ENCODE measurements around the gene RBM47.

The RBM47 gene

DNA sequence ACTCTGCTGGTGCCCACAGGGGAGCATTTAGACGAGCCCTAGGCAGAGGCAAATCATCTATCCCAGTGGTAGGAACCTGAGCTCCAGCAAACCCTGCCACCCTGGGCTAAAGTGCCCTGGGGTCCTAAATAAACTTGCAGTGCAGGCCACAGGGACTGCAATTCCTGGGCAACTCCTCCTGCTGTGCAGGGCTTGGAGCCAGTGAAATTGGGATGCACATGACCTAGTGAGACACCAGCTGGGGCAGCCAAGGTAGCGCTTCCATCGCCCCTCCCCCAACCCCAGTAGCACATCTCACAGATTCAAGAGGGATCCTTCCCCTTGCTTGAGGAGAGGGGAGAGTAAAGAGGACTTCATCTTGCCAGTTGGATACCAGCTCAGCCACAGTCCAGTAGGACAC, 250.4 kb downstream of the RBM47 start:
- H3K27ac Mint-ChIP-seq: no peak overlapping the region

GRCh38 chr4:40378619-40379018, 251.0 kb downstream of the RBM47 start:
- Mint-ChIP-seq H3K4me1 (ENCODE audit: low read depth) (peaks cover 2% of the 10 kb centered on the region), H3K36me3 (ENCODE audit: low read depth) (no peaks in the 10 kb centered on the region), H3K9me3 (no peaks in the 10 kb centered on the region)

More for the DNA sequence above, 250.4 kb downstream of the RBM47 start:
- H3K4me1 Mint-ChIP-seq (ENCODE audit: low read depth): peaks cover 2% of the 10 kb centered on the region
- no peaks in the 10 kb centered on the region for H3K9me3 Mint-ChIP-seq
- no peak for DNase-seq (ENCODE audit: low spot score)
- peaks cover 4% of the 10 kb centered on the region for H3K27me3 Mint-ChIP-seq (ENCODE audit: low read depth)
- no peaks in the 10 kb centered on the region for H3K36me3 Mint-ChIP-seq (ENCODE audit: low read depth)
- no peak overlapping the region for H3K4me3 Mint-ChIP-seq

GRCh38 chr4:40377512-40378365, 251.9 kb downstream of the RBM47 start:
- peaks cover 4% of the 10 kb centered on the region for H3K27me3 Mint-ChIP-seq (ENCODE audit: low read depth)
- no peak overlapping the region for H3K27ac Mint-ChIP-seq
- no peak overlapping the region for H3K4me3 Mint-ChIP-seq
- no peaks in the 10 kb centered on the region for H3K9me3 Mint-ChIP-seq
- no peak for DNase-seq (ENCODE audit: low spot score)
- no peaks in the 10 kb centered on the region for H3K4me1 Mint-ChIP-seq (ENCODE audit: low read depth)
- no peaks in the 10 kb centered on the region for H3K36me3 Mint-ChIP-seq (ENCODE audit: low read depth)

More at GRCh38 chr4:40378619-40379018, 251.0 kb downstream of the RBM47 start:
- no peak for DNase-seq (ENCODE audit: low spot score)
- H3K27me3 Mint-ChIP-seq (ENCODE audit: low read depth): peaks cover 4% of the 10 kb centered on the region
- H3K27ac Mint-ChIP-seq: no peak overlapping the region
- H3K4me3 Mint-ChIP-seq: no peak overlapping the region

GRCh38 chr4:40375620-40376019, 254.0 kb downstream of the RBM47 start:
- Mint-ChIP-seq H3K4me3 (no peak overlapping the region), H3K9me3 (no peaks in the 10 kb centered on the region), H3K4me1 (ENCODE audit: low read depth) (no peaks in the 10 kb centered on the region), H3K36me3 (ENCODE audit: low read depth) (no peaks in the 10 kb centered on the region), H3K27me3 (ENCODE audit: low read depth) (no peaks in the 10 kb centered on the region), H3K27ac (no peak overlapping the region)
- DNase-seq (ENCODE audit: low spot score): no peak

DNA sequence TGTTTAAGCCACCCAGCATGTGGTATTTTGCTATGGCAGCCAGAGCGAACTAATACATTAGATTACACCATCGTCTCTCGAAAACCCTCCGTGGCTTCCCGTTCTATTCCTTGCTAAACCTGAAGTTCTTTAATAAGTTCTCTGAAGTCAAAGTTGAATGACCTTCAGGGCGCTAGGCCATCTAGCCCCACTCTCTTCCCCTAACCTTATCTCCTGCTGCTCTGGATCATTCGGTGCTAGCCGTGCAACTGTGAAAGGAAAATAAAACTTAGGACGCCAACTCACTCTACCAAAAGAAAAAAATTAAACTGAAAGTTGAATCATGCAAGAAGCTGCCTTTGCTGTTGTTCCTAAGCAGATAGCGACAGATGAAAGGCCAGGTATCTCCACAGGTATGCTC, 254.6 kb downstream of the RBM47 start:
- H3K27me3 Mint-ChIP-seq (ENCODE audit: low read depth): no peaks in the 10 kb centered on the region

GRCh38 chr4:40373636-40374035, 256.0 kb downstream of the RBM47 start:
- Mint-ChIP-seq H3K27me3 (ENCODE audit: low read depth) (no peaks in the 10 kb centered on the region), H3K9me3 (no peaks in the 10 kb centered on the region), H3K27ac (no peak overlapping the region), H3K4me3 (no peak overlapping the region), H3K4me1 (ENCODE audit: low read depth) (peaks cover 6% of the 10 kb centered on the region), H3K36me3 (ENCODE audit: low read depth) (no peaks in the 10 kb centered on the region)
- no peak for DNase-seq (ENCODE audit: low spot score)

More for the DNA sequence above, 254.6 kb downstream of the RBM47 start:
- no peaks in the 10 kb centered on the region for H3K9me3 Mint-ChIP-seq
- H3K4me1 Mint-ChIP-seq (ENCODE audit: low read depth): peaks cover 1% of the 10 kb centered on the region
- no peak overlapping the region for H3K27ac Mint-ChIP-seq
- H3K36me3 Mint-ChIP-seq (ENCODE audit: low read depth): no peaks in the 10 kb centered on the region
- no peak overlapping the region for H3K4me3 Mint-ChIP-seq
- DNase-seq (ENCODE audit: low spot score): no peak
